Prostate gland (tissue), 2 donors: ENCODE results near the gene SUN1. TPM values are rescaled to one million over a fixed set of nuclear protein-coding genes. Genes with fewer than 3 reads are reported as not detected.

ENCODE experiments used
- DNase-seq: peaks from one replicate; pipeline ENCODE4 v3.0.0-alpha.2; 2019; ENCODE audit warnings: low spot score
- H3K27ac ChIP-seq, 2 donors: fragments of 200-600 bp; sonication (generic); 2 replicates each; pipeline ENCODE4 v1.5.1; 2017 to 2019
- H3K27me3 ChIP-seq: fragments of 200-600 bp; sonication (generic); replicated peaks from 2 replicates; pipeline ENCODE4 v1.5.1; 2019; ENCODE audit not compliant: insufficient read depth
- H3K36me3 ChIP-seq, 2 donors: fragments of 200-600 bp; sonication (generic); 1 replicate in 1 of 2; 2 replicates in 1 of 2; pipeline versions ENCODE4 v1.5.1 to v1.8.1; 2017 to 2019
- H3K4me1 ChIP-seq: fragments of 200-600 bp; sonication (generic); replicated peaks from 2 replicates; pipeline ENCODE4 v1.5.1; 2019
- H3K4me3 ChIP-seq, 2 donors: fragments of 200-600 bp; sonication (generic); 2 replicates each; pipeline ENCODE4 v1.5.1; 2017 to 2019
- H3K9me3 ChIP-seq: fragments of 200-600 bp; sonication (generic); 2 replicates; pipeline ENCODE4 v1.5.1; 2017
- CTCF ChIP-seq, 4 experiments: fragments of 200-600 bp in 2 of 4; fragments of 450-650 bp in 2 of 4; sonication (generic) in 2 of 4; IDR thresholded peaks; 1 replicate in 3 of 4; 2 replicates in 1 of 4; pipeline ENCODE4 v1.5.1; 2016 to 2019; ENCODE audit warnings: antibody characterized with exemption in 4 of 4, mild to moderate bottlenecking in 2 of 4, moderate library complexity in 2 of 4
- POLR2A ChIP-seq: fragments of 450-650 bp; IDR thresholded peaks from one replicate; pipeline ENCODE4 v1.6.1; 2016; ENCODE audit warnings: antibody characterized with exemption, mild to moderate bottlenecking
- POLR2AphosphoS5 ChIP-seq: sonication (generic); formaldehyde crosslinking; IDR thresholded peaks from one replicate; pipeline ENCODE4 v1.6.1; 2017; ENCODE audit warnings: antibody characterized with exemption
- WGBS: methylation state at CpG from one replicate; pipeline ENCODE4 v1.1.5; 2018; 5-methylcytosine and 5-hydroxymethylcytosine counted together
- intact Hi-C: fragments of 100-400 bp; cut with DNase I; formaldehyde crosslinking; loops from one replicate; pipeline ENCODE4 v1.14.2; 2022
- total RNA-seq, 2 donors: library from RNA; depleted of rRNA; stranded (reverse); fragments of >200 nt; gene quantifications; one replicate each; pipeline ENCODE4 v1.1.0, GENCODE V29; 2016

Gene SUN1
- total RNA-seq, 2 donors from 2014 or later: 106 to 177 TPM

- 94% methylated on average over 21 of the region's 29 CpGs for WGBS
- Histone ChIP-seq H3K4me3 (no peak overlapping the region), H3K4me1 (no peaks in the 10 kb centered on the region), H3K36me3 (peaks cover 24 to 25% of the 10 kb centered on the region in 2 donors), H3K9me3 (no peaks in the 10 kb centered on the region), H3K27me3 (no peaks in the 10 kb centered on the region), H3K27ac (no peak overlapping the region)
- no peak for DNase-seq
- TF ChIP-seq CTCF (IDR thresholded peaks at IDR 0.05) (no peak), POLR2AphosphoS5 (no peak), POLR2A (no peak)
- intact Hi-C loops: no loop called here
These were observed 23.6 kb downstream of the SUN1 start for GRCh38 chr7:855686-856369.

- Histone ChIP-seq H3K27me3 (no peaks in the 10 kb centered on the region), H3K9me3 (no peaks in the 10 kb centered on the region), H3K27ac (no peak overlapping the region), H3K4me3 (no peak overlapping the region), H3K36me3 (peaks cover 30 to 32% of the 10 kb centered on the region in 2 donors), H3K4me1 (no peaks in the 10 kb centered on the region)
- TF ChIP-seq POLR2AphosphoS5: no peak
- no peak for TF ChIP-seq CTCF (IDR thresholded peaks at IDR 0.05)
- TF ChIP-seq POLR2A: no peak
- WGBS: 91% methylated on average over 26 of the region's 30 CpGs
- intact Hi-C loops: no loop called here
- DNase-seq: no peak
These were observed 24.3 kb downstream of the SUN1 start for GRCh38 chr7:856444-857095.

- H3K9me3 ChIP-seq: no peaks in the 10 kb centered on the region
- WGBS: 37% methylated on average over 9 of the region's 9 CpGs
- H3K27me3 ChIP-seq: no peaks in the 10 kb centered on the region
- peaks cover 33 to 39% of the 10 kb centered on the region in 2 donors for H3K36me3 ChIP-seq
- no peak overlapping the region for H3K4me3 ChIP-seq
- DNase-seq: peak; percentile 63
- intact Hi-C loops: no loop called here
- H3K4me1 ChIP-seq: no peaks in the 10 kb centered on the region
- TF ChIP-seq POLR2A (no peak), POLR2AphosphoS5 (peak; percentile 57)
- H3K27ac ChIP-seq: peak overlapping the region in 1 of 2 donors; percentile 41
These were observed 25.4 kb downstream of the SUN1 start for GRCh38 chr7:857661-858060.

- 70% methylated on average over 16 of the region's 16 CpGs for WGBS
- Histone ChIP-seq H3K4me1 (no peaks in the 10 kb centered on the region), H3K4me3 (no peak overlapping the region), H3K9me3 (no peaks in the 10 kb centered on the region), H3K27ac (no peak overlapping the region), H3K27me3 (no peaks in the 10 kb centered on the region), H3K36me3 (peaks cover 18 to 27% of the 10 kb centered on the region in 2 donors)
- intact Hi-C loops: no loop called here
- no peak for DNase-seq
- TF ChIP-seq POLR2AphosphoS5 (no peak), CTCF (IDR thresholded peaks at IDR 0.05) (no peak), POLR2A (no peak)
These were observed 27.2 kb downstream of the SUN1 start for GRCh38 chr7:859359-860030.

GRCh38 chr7:860149-860548 is 27.9 kb downstream of the SUN1 start:
- H3K27ac ChIP-seq: no peak overlapping the region
- 93% methylated on average over 21 of the region's 21 CpGs for WGBS
- no peaks in the 10 kb centered on the region for H3K27me3 ChIP-seq
- intact Hi-C loops: no loop called here
- H3K4me3 ChIP-seq: no peak overlapping the region
- no peak for DNase-seq
- peaks cover 18 to 27% of the 10 kb centered on the region in 2 donors for H3K36me3 ChIP-seq
- H3K4me1 ChIP-seq: no peaks in the 10 kb centered on the region
- no peaks in the 10 kb centered on the region for H3K9me3 ChIP-seq
- TF ChIP-seq CTCF (IDR thresholded peaks at IDR 0.05) (no peak), POLR2A (no peak), POLR2AphosphoS5 (no peak)
